ENCODE measurements around the gene EPHB6.

DNA sequence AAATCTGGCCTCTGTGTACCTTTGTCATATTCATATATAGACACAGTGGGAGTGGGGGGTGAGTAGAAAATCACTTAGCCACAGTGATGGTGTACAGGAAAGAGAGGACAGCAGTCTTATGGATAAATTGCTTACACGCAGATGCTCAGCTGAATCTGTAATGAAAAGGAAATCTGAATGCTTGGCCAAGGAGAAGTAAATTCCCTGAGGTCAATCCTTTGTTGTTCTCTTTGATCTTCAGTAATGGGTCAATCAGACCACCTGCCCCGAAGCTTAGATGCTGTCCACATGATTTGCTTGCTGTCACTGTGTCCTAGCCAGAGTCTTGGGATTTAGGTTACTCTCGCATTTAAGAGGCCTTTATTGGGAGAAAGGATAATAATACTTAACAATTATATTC lies 18.4 kb upstream of the EPHB6 start:
- TF ChIP-seq, protein P1, sequence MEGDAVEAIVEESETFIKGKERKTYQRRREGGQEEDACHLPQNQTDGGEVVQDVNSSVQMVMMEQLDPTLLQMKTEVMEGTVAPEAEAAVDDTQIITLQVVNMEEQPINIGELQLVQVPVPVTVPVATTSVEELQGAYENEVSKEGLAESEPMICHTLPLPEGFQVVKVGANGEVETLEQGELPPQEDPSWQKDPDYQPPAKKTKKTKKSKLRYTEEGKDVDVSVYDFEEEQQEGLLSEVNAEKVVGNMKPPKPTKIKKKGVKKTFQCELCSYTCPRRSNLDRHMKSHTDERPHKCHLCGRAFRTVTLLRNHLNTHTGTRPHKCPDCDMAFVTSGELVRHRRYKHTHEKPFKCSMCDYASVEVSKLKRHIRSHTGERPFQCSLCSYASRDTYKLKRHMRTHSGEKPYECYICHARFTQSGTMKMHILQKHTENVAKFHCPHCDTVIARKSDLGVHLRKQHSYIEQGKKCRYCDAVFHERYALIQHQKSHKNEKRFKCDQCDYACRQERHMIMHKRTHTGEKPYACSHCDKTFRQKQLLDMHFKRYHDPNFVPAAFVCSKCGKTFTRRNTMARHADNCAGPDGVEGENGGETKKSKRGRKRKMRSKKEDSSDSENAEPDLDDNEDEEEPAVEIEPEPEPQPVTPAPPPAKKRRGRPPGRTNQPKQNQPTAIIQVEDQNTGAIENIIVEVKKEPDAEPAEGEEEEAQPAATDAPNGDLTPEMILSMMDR (IDR thresholded peaks at IDR 0.05), result no peak
- TF ChIP-seq POLR2A (IDR thresholded peaks at IDR 0.05), result no peak
